Measurements from ENCODE around the gene TMEM131L. TPM values are rescaled to one million over a fixed set of nuclear protein-coding genes. Genes with fewer than 3 reads are reported as not detected.
"Not testable (repeated sequence)": the region's sequence is repeated elsewhere in the genome, so short reads cannot be mapped to it uniquely, and the experiment has no call there.

Gene TMEM131L
- total RNA-seq, 3 donors from 2014 or later, result 37.7 to 44.0 (median 41.7) TPM

- H3K27me3 Mint-ChIP-seq (ENCODE audit: low read depth), result peaks cover 2% of the 10 kb centered on the region
- H3K9me3 Mint-ChIP-seq, result no peaks in the 10 kb centered on the region
- H3K4me1 Mint-ChIP-seq (ENCODE audit: low read depth), result peaks cover 21% of the 10 kb centered on the region
- ATAC-seq (no peak), DNase-seq (no peak)
- H3K4me3 Mint-ChIP-seq, result no peak overlapping the region
- H3K36me3 Mint-ChIP-seq (ENCODE audit: insufficient read depth), result no peaks in the 10 kb centered on the region
Observed at GRCh38 chr4:153655002-153655541, 188.9 kb downstream of the TMEM131L start.

GRCh38 chr4:153655928-153656327 is 189.8 kb downstream of the TMEM131L start:
- H3K4me3 Mint-ChIP-seq, result no peak overlapping the region
- ATAC-seq, result no peak
- H3K36me3 Mint-ChIP-seq (ENCODE audit: insufficient read depth), result no peaks in the 10 kb centered on the region
- no peak for DNase-seq
- H3K27me3 Mint-ChIP-seq (ENCODE audit: low read depth), result peaks cover 2% of the 10 kb centered on the region
- H3K4me1 Mint-ChIP-seq (ENCODE audit: low read depth), result peaks cover 18% of the 10 kb centered on the region
- no peaks in the 10 kb centered on the region for H3K9me3 Mint-ChIP-seq

- ATAC-seq, result no peak
- H3K4me1 Mint-ChIP-seq (ENCODE audit: low read depth), result no peaks in the 10 kb centered on the region
- DNase-seq, result no peak
- no peak overlapping the region for H3K4me3 Mint-ChIP-seq
- H3K36me3 Mint-ChIP-seq (ENCODE audit: insufficient read depth), result no peaks in the 10 kb centered on the region
- H3K27me3 Mint-ChIP-seq (ENCODE audit: low read depth), result peaks cover 2% of the 10 kb centered on the region
- H3K9me3 Mint-ChIP-seq, result peaks cover 8% of the 10 kb centered on the region
Observed at GRCh38 chr4:153661215-153661822, 195.2 kb downstream of the TMEM131L start.

GRCh38 chr4:153661908-153662307 is 195.7 kb downstream of the TMEM131L start:
- Mint-ChIP-seq H3K9me3 (peaks cover 8% of the 10 kb centered on the region), H3K4me1 (ENCODE audit: low read depth) (no peaks in the 10 kb centered on the region)
- ATAC-seq, result no peak

GRCh38 chr4:153663667-153664066 is 197.5 kb downstream of the TMEM131L start:
- ATAC-seq (no peak), DNase-seq (no peak)
- no peaks in the 10 kb centered on the region for H3K27me3 Mint-ChIP-seq (ENCODE audit: low read depth)
- H3K36me3 Mint-ChIP-seq (ENCODE audit: insufficient read depth), result no peaks in the 10 kb centered on the region
- no peak overlapping the region for H3K4me3 Mint-ChIP-seq
- H3K4me1 Mint-ChIP-seq (ENCODE audit: low read depth), result no peaks in the 10 kb centered on the region
- H3K9me3 Mint-ChIP-seq, result peaks cover 8% of the 10 kb centered on the region

More at GRCh38 chr4:153661908-153662307, 195.7 kb downstream of the TMEM131L start:
- no peak for DNase-seq
- H3K36me3 Mint-ChIP-seq (ENCODE audit: insufficient read depth), result no peaks in the 10 kb centered on the region
- no peaks in the 10 kb centered on the region for H3K27me3 Mint-ChIP-seq (ENCODE audit: low read depth)
- no peak overlapping the region for H3K4me3 Mint-ChIP-seq

GRCh38 chr4:153666505-153666904 is 200.3 kb downstream of the TMEM131L start:
- not testable (repeated sequence) for H3K4me1 Mint-ChIP-seq (ENCODE audit: low read depth); H3K4me3 Mint-ChIP-seq; ATAC-seq; H3K27me3 Mint-ChIP-seq (ENCODE audit: low read depth); DNase-seq; H3K9me3 Mint-ChIP-seq; H3K36me3 Mint-ChIP-seq (ENCODE audit: insufficient read depth)

- Mint-ChIP-seq H3K27me3 (ENCODE audit: low read depth) (no peaks in the 10 kb centered on the region), H3K36me3 (ENCODE audit: insufficient read depth) (no peaks in the 10 kb centered on the region), H3K9me3 (no peaks in the 10 kb centered on the region), H3K4me1 (ENCODE audit: low read depth) (no peaks in the 10 kb centered on the region), H3K4me3 (no peak overlapping the region)
- DNase-seq, result no peak
- no peak for ATAC-seq
Observed at GRCh38 chr4:153668647-153669046, 202.5 kb downstream of the TMEM131L start.

GRCh38 chr4:153669838-153670237 is 203.7 kb downstream of the TMEM131L start:
- H3K9me3 Mint-ChIP-seq, result peaks cover 7% of the 10 kb centered on the region
- ATAC-seq (no peak), DNase-seq (no peak)
- peaks cover 2% of the 10 kb centered on the region for H3K27me3 Mint-ChIP-seq (ENCODE audit: low read depth)
- no peak overlapping the region for H3K4me3 Mint-ChIP-seq
- no peaks in the 10 kb centered on the region for H3K4me1 Mint-ChIP-seq (ENCODE audit: low read depth)
- H3K36me3 Mint-ChIP-seq (ENCODE audit: insufficient read depth), result no peaks in the 10 kb centered on the region

GRCh38 chr4:153676486-153676885 is 210.3 kb downstream of the TMEM131L start:
- no peaks in the 10 kb centered on the region for H3K4me1 Mint-ChIP-seq (ENCODE audit: low read depth)
- H3K36me3 Mint-ChIP-seq (ENCODE audit: insufficient read depth), result peaks cover 4% of the 10 kb centered on the region
- DNase-seq, result no peak
- peaks cover 5% of the 10 kb centered on the region for H3K27me3 Mint-ChIP-seq (ENCODE audit: low read depth)
- peaks cover 23% of the 10 kb centered on the region for H3K9me3 Mint-ChIP-seq
- no peak for ATAC-seq
- no peak overlapping the region for H3K4me3 Mint-ChIP-seq

GRCh38 chr4:153676984-153677383 is 210.8 kb downstream of the TMEM131L start:
- H3K4me3 Mint-ChIP-seq, result no peak overlapping the region
- H3K9me3 Mint-ChIP-seq, result peaks cover 23% of the 10 kb centered on the region
- no peaks in the 10 kb centered on the region for H3K4me1 Mint-ChIP-seq (ENCODE audit: low read depth)
- peaks cover 5% of the 10 kb centered on the region for H3K27me3 Mint-ChIP-seq (ENCODE audit: low read depth)
- DNase-seq (no peak), ATAC-seq (no peak)
- peaks cover 4% of the 10 kb centered on the region for H3K36me3 Mint-ChIP-seq (ENCODE audit: insufficient read depth)

- ATAC-seq (no peak), DNase-seq (no peak)
- peaks cover 16% of the 10 kb centered on the region for H3K27me3 Mint-ChIP-seq (ENCODE audit: low read depth)
- H3K4me3 Mint-ChIP-seq, result no peak overlapping the region
- H3K4me1 Mint-ChIP-seq (ENCODE audit: low read depth), result peaks cover 7% of the 10 kb centered on the region
- H3K9me3 Mint-ChIP-seq, result peaks cover 19% of the 10 kb centered on the region
- H3K36me3 Mint-ChIP-seq (ENCODE audit: insufficient read depth), result peaks cover 4% of the 10 kb centered on the region
Observed at GRCh38 chr4:153679486-153679885, 213.3 kb downstream of the TMEM131L start.

- Mint-ChIP-seq H3K4me3 (peak overlapping the region; percentile 74), H3K4me1 (ENCODE audit: low read depth) (peaks cover 16% of the 10 kb centered on the region), H3K9me3 (peaks cover 10% of the 10 kb centered on the region), H3K36me3 (ENCODE audit: insufficient read depth) (peaks cover 10% of the 10 kb centered on the region), H3K27me3 (ENCODE audit: low read depth) (peaks cover 21% of the 10 kb centered on the region)
- DNase-seq (no peak), ATAC-seq (no peak)
Observed at GRCh38 chr4:153683763-153684181, 217.6 kb downstream of the TMEM131L start.

- peak within 1 kb of the TSS; percentile 85 for H3K4me3 Mint-ChIP-seq
- H3K36me3 Mint-ChIP-seq (ENCODE audit: insufficient read depth), result peaks cover 16% of the 10 kb centered on the region
- H3K9me3 Mint-ChIP-seq, result peaks cover 16% of the 10 kb centered on the region
- H3K27me3 Mint-ChIP-seq (ENCODE audit: low read depth), result peaks cover 21% of the 10 kb centered on the region
- peak; percentile 88 to 93 for ATAC-seq
- peaks cover 16% of the 10 kb centered on the region for H3K4me1 Mint-ChIP-seq (ENCODE audit: low read depth)
- DNase-seq, result peak; percentile 65
Observed at GRCh38 chr4:153684182-153684970, 218.2 kb downstream of the TMEM131L start, which contains the start of gene TLR2. Gene TLR2, plus strand, starts transcription at chr4:153684280. Its CDS starts 18,628 bp downstream, at chr4:153702908.

- H3K27me3 Mint-ChIP-seq (ENCODE audit: low read depth), result peaks cover 21% of the 10 kb centered on the region
- ATAC-seq (no peak), DNase-seq (no peak)
- H3K9me3 Mint-ChIP-seq, result peaks cover 22% of the 10 kb centered on the region
- peaks cover 22% of the 10 kb centered on the region for H3K36me3 Mint-ChIP-seq (ENCODE audit: insufficient read depth)
- peak overlapping the region; percentile 85 for H3K4me3 Mint-ChIP-seq
- H3K4me1 Mint-ChIP-seq (ENCODE audit: low read depth), result peaks cover 16% of the 10 kb centered on the region
Observed at GRCh38 chr4:153684971-153685371, 218.8 kb downstream of the TMEM131L start.

Measured in activated T-cell treated with anti-CD3 and anti-CD28 coated beads, Interleukin-2, amount 50 U/mL, for 4 hours (primary cell).